ENCODE data around the gene AXIN1.
"Not testable (repeated sequence)": the region's sequence is repeated elsewhere in the genome, so short reads cannot be mapped to it uniquely, and the experiment has no call there.

Gene AXIN1

GRCh38 chr16:341974-342336 lies 10.6 kb downstream of the AXIN1 start:
- DNase-seq (ENCODE audit: low spot score); H3K27me3 Mint-ChIP-seq (ENCODE audit: low read depth); H3K9me3 Mint-ChIP-seq; H3K4me3 Mint-ChIP-seq: not testable (repeated sequence)
- Mint-ChIP-seq H3K4me1 (ENCODE audit: low read depth) (peaks cover 26% of the 10 kb centered on the region), H3K36me3 (ENCODE audit: low read depth) (peaks cover 40% of the 10 kb centered on the region), H3K27ac (peak overlapping the region; percentile 28)

- Mint-ChIP-seq H3K36me3 (ENCODE audit: low read depth) (peaks cover 36% of the 10 kb centered on the region), H3K4me1 (ENCODE audit: low read depth) (peaks cover 27% of the 10 kb centered on the region)
- not testable (repeated sequence) for H3K4me3 Mint-ChIP-seq; H3K27ac Mint-ChIP-seq; H3K9me3 Mint-ChIP-seq; H3K27me3 Mint-ChIP-seq (ENCODE audit: low read depth); DNase-seq (ENCODE audit: low spot score)
Measured at GRCh38 chr16:341095-341973, 11.2 kb downstream of the AXIN1 start.

GRCh38 chr16:340370-341091 lies 12.0 kb downstream of the AXIN1 start:
- Mint-ChIP-seq H3K4me3 (peak overlapping the region; percentile 67), H3K36me3 (ENCODE audit: low read depth) (peaks cover 30% of the 10 kb centered on the region), H3K4me1 (ENCODE audit: low read depth) (peaks cover 32% of the 10 kb centered on the region), H3K9me3 (no peaks in the 10 kb centered on the region), H3K27ac (peak overlapping the region; percentile 79), H3K27me3 (ENCODE audit: low read depth) (no peaks in the 10 kb centered on the region)
- DNase-seq (ENCODE audit: low spot score): no peak

DNA sequence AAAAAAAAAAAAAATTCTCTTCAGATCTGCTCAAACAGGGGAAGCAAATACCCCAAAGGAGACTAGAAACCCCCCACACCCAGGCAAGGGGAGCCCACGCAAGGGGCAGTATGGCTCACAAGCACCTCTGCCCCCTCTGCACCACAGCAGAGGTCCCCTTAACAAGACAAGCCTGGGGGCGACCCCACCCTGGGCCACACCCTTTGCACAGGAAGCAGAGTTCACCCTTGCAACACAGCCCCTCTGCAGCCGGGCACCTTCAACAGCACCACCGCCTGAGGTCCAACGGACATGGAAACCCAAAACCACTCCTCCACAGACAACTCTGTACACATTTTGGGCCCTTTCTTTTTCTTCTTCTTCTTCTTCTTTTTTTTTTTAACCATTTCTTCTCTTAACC lies 12.8 kb downstream of the AXIN1 start:
- peaks cover 37% of the 10 kb centered on the region for H3K4me1 Mint-ChIP-seq (ENCODE audit: low read depth)
- DNase-seq (ENCODE audit: low spot score): no peak
- no peaks in the 10 kb centered on the region for H3K9me3 Mint-ChIP-seq
- peak overlapping the region; percentile 79 for H3K27ac Mint-ChIP-seq
- H3K4me3 Mint-ChIP-seq: peak overlapping the region; percentile 67
- peaks cover 26% of the 10 kb centered on the region for H3K36me3 Mint-ChIP-seq (ENCODE audit: low read depth)
- no peaks in the 10 kb centered on the region for H3K27me3 Mint-ChIP-seq (ENCODE audit: low read depth)

GRCh38 chr16:337975-338575 lies 14.4 kb downstream of the AXIN1 start:
- Mint-ChIP-seq H3K4me3 (no peak overlapping the region), H3K27ac (no peak overlapping the region), H3K9me3 (no peaks in the 10 kb centered on the region), H3K27me3 (ENCODE audit: low read depth) (no peaks in the 10 kb centered on the region), H3K4me1 (ENCODE audit: low read depth) (peaks cover 37% of the 10 kb centered on the region), H3K36me3 (ENCODE audit: low read depth) (peaks cover 25% of the 10 kb centered on the region)
- no peak for DNase-seq (ENCODE audit: low spot score)

DNA sequence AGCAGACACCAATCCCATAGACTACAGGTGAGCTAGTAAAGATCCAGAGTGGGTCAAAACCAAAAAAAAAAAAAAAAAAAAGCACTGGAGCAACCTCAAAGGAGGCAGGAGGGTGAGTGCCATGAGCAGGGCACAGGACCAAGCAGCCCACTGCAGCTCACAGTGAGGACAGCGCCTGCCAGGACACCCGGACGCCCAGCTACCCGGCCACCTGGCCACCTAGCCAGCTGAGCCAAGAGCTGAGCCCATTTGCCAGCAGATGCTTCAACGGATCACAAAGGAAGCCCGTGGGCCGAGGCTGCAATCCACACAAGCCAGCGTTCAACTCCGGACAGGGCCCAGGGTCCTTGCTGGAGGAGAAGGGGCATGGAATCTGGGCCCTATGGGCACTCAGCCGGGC lies 15.1 kb downstream of the AXIN1 start:
- peaks cover 35% of the 10 kb centered on the region for H3K4me1 Mint-ChIP-seq (ENCODE audit: low read depth)
- H3K9me3 Mint-ChIP-seq: no peaks in the 10 kb centered on the region
- H3K27ac Mint-ChIP-seq: no peak overlapping the region
- no peaks in the 10 kb centered on the region for H3K27me3 Mint-ChIP-seq (ENCODE audit: low read depth)
- H3K4me3 Mint-ChIP-seq: no peak overlapping the region
- DNase-seq (ENCODE audit: low spot score): no peak
- H3K36me3 Mint-ChIP-seq (ENCODE audit: low read depth): peaks cover 20% of the 10 kb centered on the region

DNA sequence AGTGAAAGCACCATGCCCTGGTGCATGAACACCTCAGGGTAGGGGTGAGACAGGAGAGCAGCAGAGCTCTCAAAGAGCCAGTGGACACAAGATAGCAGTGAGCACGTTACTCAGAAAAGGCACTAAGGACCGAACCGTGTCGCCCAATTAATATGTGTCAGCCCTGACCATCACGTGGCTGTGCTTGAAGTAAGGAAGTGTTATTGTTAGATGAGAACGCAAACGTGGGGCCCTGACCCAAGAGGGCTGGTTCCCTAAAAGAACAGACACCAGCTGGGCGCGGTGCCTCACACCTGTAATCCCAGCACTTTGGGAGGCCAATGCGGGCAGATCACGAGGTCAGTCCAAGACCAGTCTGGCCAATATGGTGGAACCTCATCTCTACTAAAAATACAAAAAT lies 16.3 kb downstream of the AXIN1 start:
- H3K27me3 Mint-ChIP-seq (ENCODE audit: low read depth): no peaks in the 10 kb centered on the region
- peaks cover 33% of the 10 kb centered on the region for H3K4me1 Mint-ChIP-seq (ENCODE audit: low read depth)
- no peak for DNase-seq (ENCODE audit: low spot score)
- no peak overlapping the region for H3K4me3 Mint-ChIP-seq
- H3K36me3 Mint-ChIP-seq (ENCODE audit: low read depth): peaks cover 11% of the 10 kb centered on the region
- H3K9me3 Mint-ChIP-seq: no peaks in the 10 kb centered on the region
- no peak overlapping the region for H3K27ac Mint-ChIP-seq

- H3K27ac Mint-ChIP-seq; DNase-seq (ENCODE audit: low spot score); H3K4me3 Mint-ChIP-seq; H3K27me3 Mint-ChIP-seq (ENCODE audit: low read depth); H3K9me3 Mint-ChIP-seq; H3K36me3 Mint-ChIP-seq (ENCODE audit: low read depth): not testable (repeated sequence)
- H3K4me1 Mint-ChIP-seq (ENCODE audit: low read depth): peaks cover 34% of the 10 kb centered on the region
Measured at GRCh38 chr16:334861-335632, 17.5 kb downstream of the AXIN1 start.

GRCh38 chr16:334164-334832 lies 18.2 kb downstream of the AXIN1 start:
- H3K27ac Mint-ChIP-seq; H3K36me3 Mint-ChIP-seq (ENCODE audit: low read depth); DNase-seq (ENCODE audit: low spot score); H3K27me3 Mint-ChIP-seq (ENCODE audit: low read depth); H3K4me3 Mint-ChIP-seq; H3K9me3 Mint-ChIP-seq: not testable (repeated sequence)
- peaks cover 29% of the 10 kb centered on the region for H3K4me1 Mint-ChIP-seq (ENCODE audit: low read depth)

DNA sequence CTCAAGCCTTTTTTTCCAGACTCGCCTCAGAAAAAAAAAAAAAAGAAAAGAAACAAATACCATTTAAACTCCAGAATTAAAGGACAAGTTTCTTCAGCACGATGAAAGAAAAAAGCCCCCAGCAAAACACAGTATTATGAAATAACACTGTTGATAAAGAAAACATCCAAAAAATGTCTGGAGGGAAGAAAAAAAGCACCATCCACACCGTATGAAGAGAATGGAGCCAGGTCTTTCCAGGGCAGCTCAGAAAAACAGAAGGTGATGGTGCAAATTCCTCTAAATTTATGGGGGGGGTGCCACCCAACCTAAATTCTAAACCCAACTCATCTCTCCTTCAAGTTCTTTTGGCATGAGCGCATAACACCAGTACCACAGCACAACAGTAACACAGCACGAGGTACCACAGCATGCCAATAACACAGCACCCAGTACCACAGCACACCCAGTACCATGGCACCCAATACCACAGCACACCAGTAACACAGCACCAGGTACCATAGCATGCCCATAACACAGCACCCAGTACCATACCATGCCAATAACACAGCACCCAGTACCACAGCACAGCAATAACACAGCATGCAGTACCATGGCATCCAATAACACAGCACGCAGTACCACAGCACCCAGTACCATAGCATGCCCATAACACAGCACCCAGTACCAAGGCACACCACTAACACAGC lies 19.0 kb downstream of the AXIN1 start:
- H3K9me3 Mint-ChIP-seq: no peaks in the 10 kb centered on the region
- no peak overlapping the region for H3K27ac Mint-ChIP-seq
- no peaks in the 10 kb centered on the region for H3K27me3 Mint-ChIP-seq (ENCODE audit: low read depth)
- H3K4me1 Mint-ChIP-seq (ENCODE audit: low read depth): peaks cover 28% of the 10 kb centered on the region
- H3K36me3 Mint-ChIP-seq (ENCODE audit: low read depth): peaks cover 3% of the 10 kb centered on the region
- H3K4me3 Mint-ChIP-seq: no peak overlapping the region
- no peak for DNase-seq (ENCODE audit: low spot score)

DNA sequence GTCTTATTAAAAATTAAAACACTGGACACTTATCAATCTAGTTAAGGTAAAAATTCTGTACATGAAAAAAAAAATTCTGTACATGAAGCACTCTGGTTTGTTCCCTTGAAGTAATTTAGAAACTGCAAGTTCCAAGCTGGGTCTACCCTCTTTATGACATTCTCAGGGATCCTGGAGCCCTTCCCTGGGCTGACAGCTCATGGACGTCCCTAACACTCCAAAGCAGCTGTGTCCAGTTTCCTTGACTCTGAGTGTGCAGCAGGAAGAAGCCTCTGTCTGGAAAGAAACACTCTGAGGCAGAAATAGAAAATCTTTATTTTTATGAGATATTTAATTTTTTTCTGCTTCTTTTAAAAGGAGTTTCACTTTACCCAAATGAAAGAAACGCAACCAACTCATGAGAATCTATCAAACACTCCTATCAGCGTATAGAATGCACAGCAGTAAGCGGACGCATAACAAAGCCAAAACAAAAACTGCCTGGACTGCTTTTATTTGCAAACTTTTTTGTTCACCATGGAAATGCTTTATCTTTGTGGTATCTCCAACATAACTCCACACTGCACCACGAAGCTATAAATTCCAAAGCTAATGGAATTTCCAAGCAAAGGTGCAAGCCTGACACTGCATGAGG lies 21.2 kb downstream of the AXIN1 start:
- H3K36me3 Mint-ChIP-seq (ENCODE audit: low read depth); H3K4me3 Mint-ChIP-seq; H3K27me3 Mint-ChIP-seq (ENCODE audit: low read depth); H3K27ac Mint-ChIP-seq; H3K9me3 Mint-ChIP-seq; DNase-seq (ENCODE audit: low spot score): not testable (repeated sequence)
- peaks cover 28% of the 10 kb centered on the region for H3K4me1 Mint-ChIP-seq (ENCODE audit: low read depth)

- no peak overlapping the region for H3K27ac Mint-ChIP-seq
- peaks cover 26% of the 10 kb centered on the region for H3K4me1 Mint-ChIP-seq (ENCODE audit: low read depth)
- no peak overlapping the region for H3K4me3 Mint-ChIP-seq
- DNase-seq (ENCODE audit: low spot score): no peak
- no peaks in the 10 kb centered on the region for H3K9me3 Mint-ChIP-seq
- no peaks in the 10 kb centered on the region for H3K27me3 Mint-ChIP-seq (ENCODE audit: low read depth)
- H3K36me3 Mint-ChIP-seq (ENCODE audit: low read depth): peaks cover 3% of the 10 kb centered on the region
Measured at GRCh38 chr16:330741-331140, 21.8 kb downstream of the AXIN1 start.

All from T-helper 2 cell treated with Interferon-gamma antibody and Interleukin-4, amounts not matched to agents 5 μg/mL and 100 μg/mL, for 36 hours (primary cell).